IMR-90 (cell line): ENCODE data around the gene ARL14EP. TPM values are rescaled to one million over a fixed set of nuclear protein-coding genes. Genes with fewer than 3 reads are reported as not detected.

Source experiments
- ATAC-seq: fragments of 200-7000 bp; cut with Tn5 transposase; 2 replicates; pipeline ENCODE4 v1.9.1; 2020; ENCODE audit warnings: low read depth, mild to moderate bottlenecking, moderate library complexity
- BruUV-seq: library from RNA; stranded (reverse); fragments of 400-500 nt; replicated peaks from 2 replicates; lab custom pipeline; 2021; lab: Mats Ljungman, UMichigan
- CTCF ChIA-PET: fragments of 300-600 bp; formaldehyde crosslinking; extraction: SDS; loops from one replicate; lab custom pipeline; 2021; ENCODE audit warnings: antibody characterized with exemption; lab: Yijun Ruan, JAX
- POLR2A ChIA-PET: fragments of 300-600 bp; sonication (Branson Sonifier 250); formaldehyde crosslinking; loops from one replicate; lab custom pipeline; 2022; ENCODE audit warnings: antibody characterized with exemption; ENCODE audit not compliant: unreplicated experiment; lab: Charles Lee
- DNase-seq: peaks from one replicate; pipeline ENCODE4 v3.0.0; 2013
- H2AFZ ChIP-seq: replicated peaks from 2 replicates; pipeline ENCODE3; 2013; ENCODE audit warnings: low read length, mild to moderate bottlenecking; ENCODE audit not compliant: poor library complexity
- H2AK5ac ChIP-seq: 2 replicates; pipeline ENCODE4 v1.6.1; 2013; ENCODE audit warnings: low read depth, low read length, inconsistent platforms
- H2AK9ac ChIP-seq: replicated peaks from 2 replicates; pipeline ENCODE3; 2013; ENCODE audit warnings: mild to moderate bottlenecking, low read depth, low read length, moderate library complexity; ENCODE audit not compliant: poor library complexity
- H2BK120ac ChIP-seq: 2 replicates; pipeline ENCODE4 v1.6.1; 2013; ENCODE audit warnings: low read depth, low read length, inconsistent platforms
- H2BK15ac ChIP-seq: 3 replicates; pipeline ENCODE4 v1.6.1; 2013; ENCODE audit warnings: low read depth, low read length, inconsistent platforms
- H2BK20ac ChIP-seq: 2 replicates; pipeline ENCODE4 v1.6.1; 2013; ENCODE audit warnings: low read depth, mild to moderate bottlenecking, inconsistent platforms, low read length, moderate library complexity
- H2BK5ac ChIP-seq: 2 replicates; pipeline ENCODE4 v1.6.1; 2013; ENCODE audit warnings: mild to moderate bottlenecking, low read depth, low read length, inconsistent platforms; ENCODE audit not compliant: poor library complexity, severe bottlenecking
- H3K14ac ChIP-seq: replicated peaks from 2 replicates; pipeline ENCODE4 v1.6.1; 2013; ENCODE audit warnings: low read depth, low read length, inconsistent platforms
- H3K18ac ChIP-seq: 2 replicates; pipeline ENCODE4 v1.6.1; 2013; ENCODE audit warnings: low read depth, low read length, control low read depth
- H3K23ac ChIP-seq: 2 replicates; pipeline ENCODE4 v1.6.1; 2013; ENCODE audit warnings: low read depth, low read length, inconsistent platforms
- H3K27ac ChIP-seq: 2 replicates; pipeline ENCODE4 v1.5.1; 2013; ENCODE audit warnings: mild to moderate bottlenecking, control low read depth, low read length; ENCODE audit not compliant: insufficient read depth
- H3K27me3 ChIP-seq: 2 replicates; pipeline ENCODE4 v1.6.1; 2013; ENCODE audit warnings: low read length; ENCODE audit not compliant: control insufficient read depth, insufficient read depth
- H3K36me3 ChIP-seq: 2 replicates; pipeline ENCODE4 v1.6.1; 2013; ENCODE audit warnings: low read length, mixed read lengths; ENCODE audit not compliant: control insufficient read depth, insufficient read depth
- H3K4ac ChIP-seq: 2 replicates; pipeline ENCODE4 v1.6.1; 2013; ENCODE audit warnings: low read depth, low read length, inconsistent platforms
- H3K4me1 ChIP-seq: 2 replicates; pipeline ENCODE4 v1.6.1; 2013; ENCODE audit warnings: low read length, mixed read lengths; ENCODE audit not compliant: control insufficient read depth, insufficient read depth
- H3K4me2 ChIP-seq: 2 replicates; pipeline ENCODE4 v1.6.1; 2013; ENCODE audit warnings: low read depth, mild to moderate bottlenecking, control low read depth, low read length, moderate library complexity
- H3K4me3 ChIP-seq: 2 replicates; pipeline ENCODE4 v1.5.1; 2013; ENCODE audit warnings: low read depth, mild to moderate bottlenecking, control low read depth, low read length, moderate library complexity; ENCODE audit not compliant: insufficient read depth
- H3K56ac ChIP-seq: 2 replicates; pipeline ENCODE4 v1.6.1; 2013; ENCODE audit warnings: low read length, inconsistent platforms; ENCODE audit not compliant: insufficient read depth; ENCODE audit errors: extremely low read depth
- H3K79me1 ChIP-seq, 2 experiments: 2 replicates each; pipeline ENCODE4 v1.6.1; 2013; ENCODE audit warnings: low read length in 2 of 2, inconsistent platforms in 1 of 2, low read depth in 1 of 2
- H3K9ac ChIP-seq: 2 replicates; pipeline ENCODE4 v1.6.1; 2013; ENCODE audit warnings: low read depth, low read length, control low read depth
- H3K9me1 ChIP-seq: 2 replicates; pipeline ENCODE4 v1.6.1; 2013; ENCODE audit warnings: low read length, inconsistent platforms; ENCODE audit not compliant: insufficient read depth
- H3K9me3 ChIP-seq: 2 replicates; pipeline ENCODE4 v1.6.1; 2013; ENCODE audit warnings: low read length; ENCODE audit not compliant: control insufficient read depth, insufficient read depth
- H4K20me1 ChIP-seq: 2 replicates; pipeline ENCODE4 v1.6.1; 2013; ENCODE audit warnings: low read length, inconsistent platforms; ENCODE audit not compliant: insufficient read depth
- H4K5ac ChIP-seq: 2 replicates; pipeline ENCODE4 v1.6.1; 2013; ENCODE audit warnings: mild to moderate bottlenecking, low read depth, low read length, control low read depth
- H4K8ac ChIP-seq, 2 experiments: 2 replicates each; pipeline ENCODE4 v1.6.1; 2013; ENCODE audit warnings: low read depth in 2 of 2, low read length in 2 of 2, control low read depth in 1 of 2, inconsistent platforms in 1 of 2
- H4K91ac ChIP-seq: 2 replicates; pipeline ENCODE4 v1.6.1; 2013; ENCODE audit warnings: low read depth, low read length, inconsistent platforms; ENCODE audit not compliant: insufficient read depth
- BHLHE40 ChIP-seq: fragments of 150-350 bp; IDR thresholded peaks from 2 replicates; pipeline ENCODE4 v1.6.1; 2016; ENCODE audit warnings: mild to moderate bottlenecking, low read depth, low read length
- CEBPB ChIP-seq: IDR thresholded peaks from 2 replicates; pipeline ENCODE4 v1.6.1; 2012; ENCODE audit warnings: low read depth, low read length, improper control_type of control experiment
- CHD1 ChIP-seq: IDR thresholded peaks from 2 replicates; pipeline ENCODE4 v1.6.1; 2012; ENCODE audit warnings: low read depth, low read length, improper control_type of control experiment
- CTCF ChIP-seq: conservative IDR thresholded peaks from 2 replicates; pipeline ENCODE4 v1.5.1; 2012; ENCODE audit warnings: mild to moderate bottlenecking, low read depth, low read length, improper control_type of control experiment
- FOS ChIP-seq: fragments of 150-350 bp; IDR thresholded peaks from 2 replicates; pipeline ENCODE4 v1.6.1; 2016; ENCODE audit warnings: low read depth, low read length
- MAFK ChIP-seq: IDR thresholded peaks from 2 replicates; pipeline ENCODE4 v1.6.1; 2012; ENCODE audit warnings: low read depth, low read length, improper control_type of control experiment
- MAZ ChIP-seq: IDR thresholded peaks from 2 replicates; pipeline ENCODE4 v1.6.1; 2012; ENCODE audit warnings: low read depth, mild to moderate bottlenecking, low read length, improper control_type of control experiment, moderate library complexity, borderline replicate concordance
- MXI1 ChIP-seq: IDR thresholded peaks from 2 replicates; pipeline ENCODE4 v1.6.1; 2012; ENCODE audit warnings: low read depth, mild to moderate bottlenecking, low read length, moderate library complexity, borderline replicate concordance
- NFE2L2 ChIP-seq: fragments of 150-350 bp; IDR thresholded peaks from 2 replicates; pipeline ENCODE4 v1.6.1; 2016; ENCODE audit warnings: low read depth, mild to moderate bottlenecking, low read length
- POLR2A ChIP-seq: IDR thresholded peaks from 2 replicates; pipeline ENCODE4 v1.6.1; 2012; ENCODE audit warnings: mild to moderate bottlenecking, low read depth, low read length
- RAD21 ChIP-seq: IDR thresholded peaks from 2 replicates; pipeline ENCODE4 v1.6.1; 2012; ENCODE audit warnings: low read length, improper control_type of control experiment
- RCOR1 ChIP-seq: IDR thresholded peaks from 2 replicates; pipeline ENCODE4 v1.6.1; 2012; ENCODE audit warnings: mild to moderate bottlenecking, low read length, improper control_type of control experiment; ENCODE audit not compliant: insufficient replicate concordance
- RFX5 ChIP-seq: IDR thresholded peaks from 2 replicates; pipeline ENCODE4 v1.8.0; 2012; ENCODE audit warnings: low read depth, mild to moderate bottlenecking, low read length, moderate library complexity
- SMC3 ChIP-seq: fragments of 150-350 bp; IDR thresholded peaks from 2 replicates; pipeline ENCODE4 v1.6.1; 2016; ENCODE audit warnings: low read depth, mild to moderate bottlenecking, antibody characterized with exemption, low read length, moderate library complexity
- USF2 ChIP-seq: fragments of 150-350 bp; IDR thresholded peaks from 2 replicates; pipeline ENCODE4 v1.6.1; 2017; ENCODE audit warnings: mild to moderate bottlenecking, antibody characterized with exemption, low read length, low read depth
- WGBS, 2 experiments: methylation state at CpG; one replicate each; pipeline versions ENCODE4 v1.1.5 to v1.1.7; 2013; ENCODE audit warnings: missing lambda C conversion rate in 2 of 2; ENCODE audit not compliant: insufficient read length in 1 of 2; ENCODE audit errors: extremely low coverage in 2 of 2; 5-methylcytosine and 5-hydroxymethylcytosine counted together
- dilution Hi-C: fragments of 300-500 bp; cut with HindIII; formaldehyde crosslinking; loops from one replicate; pipeline ENCODE4 v1.14.3; 2018; ENCODE audit warnings: low sequenced_read_pairs; ENCODE audit not compliant: unreplicated experiment
- in situ Hi-C: fragments of 300-500 bp; cut with MboI; formaldehyde crosslinking; loops from 3 replicates; pipeline ENCODE4 v1.14.3; 2019; ENCODE audit warnings: low sequenced_read_pairs, inconsistent platforms, mixed read lengths
- intact Hi-C: fragments of 100-400 bp; cut with micrococcal nuclease; formaldehyde crosslinking; loops from 2 replicates; pipeline ENCODE4 v1.10.0; 2022
- polyA plus RNA-seq, 3 experiments: library from polyadenylated mRNA; depleted of rRNA; stranded (reverse); fragments of >200 nt; gene quantifications; 2 replicates each; pipeline ENCODE4 v1.2.3, GENCODE V29; 2012; ENCODE audit warnings: low replicate concordance in 1 of 3
- total RNA-seq: library from RNA; depleted of rRNA; stranded (reverse); fragments of >200 nt; gene quantifications from 2 replicates; pipeline ENCODE4 v1.2.3, GENCODE V29; 2012
- TF ChIP-seq, protein P1 (sequence below): fragments of 150-350 bp; IDR thresholded peaks from 2 replicates; pipeline ENCODE4 v1.6.1; 2016; ENCODE audit warnings: low read depth, mild to moderate bottlenecking, low read length, moderate library complexity, borderline replicate concordance

Gene ARL14EP
- total and polyA plus RNA-seq, 2 of the 4 experiments (the other 2 are of a cell fraction) = 13.8 to 15.7 TPM

GRCh38 chr11:30357872-30358271, 35.0 kb downstream of the ARL14EP start:
- H3K23ac ChIP-seq = no peak overlapping the region
- in situ Hi-C loops = no loop called here
- H2BK5ac ChIP-seq = no peak overlapping the region
- H3K4ac ChIP-seq = no peak overlapping the region
- no peak overlapping the region for H3K4me3 ChIP-seq
- DNase-seq = no peak
- ChIA-PET POLR2A (interaction anchor here (0.7 kb wide), 1 partner anchor 35 kb away, joined by 6 read pairs; the partner anchor contains the start of gene ARL14EP), CTCF (no interaction called here)
- no peak overlapping the region for H3K27ac ChIP-seq
- no peak overlapping the region for H2BK20ac ChIP-seq
- no peak overlapping the region for H2BK120ac ChIP-seq
- no peak overlapping the region for H4K91ac ChIP-seq
- H3K9ac ChIP-seq = no peak overlapping the region
- no peaks in the 10 kb centered on the region for H3K9me1 ChIP-seq
- no peak overlapping the region for H2BK15ac ChIP-seq
- dilution Hi-C loops = no loop called here
- H3K27me3 ChIP-seq = no peaks in the 10 kb centered on the region; the same call in none of the 2 replicates
- intact Hi-C loops = no loop called here
- no peak overlapping the region for H2AK9ac ChIP-seq
- H3K36me3 ChIP-seq = no peaks in the 10 kb centered on the region
- TF ChIP-seq RAD21 (no peak), CTCF (no peak), BHLHE40 (no peak), CHD1 (no peak), MAZ (no peak), RFX5 (no peak), CEBPB (no peak), NFE2L2 (no peak), FOS (no peak), MXI1 (no peak), MAFK (no peak), USF2 (no peak), RCOR1 (no peak), SMC3 (no peak), POLR2A (no peak)
- TF ChIP-seq, protein P1, sequence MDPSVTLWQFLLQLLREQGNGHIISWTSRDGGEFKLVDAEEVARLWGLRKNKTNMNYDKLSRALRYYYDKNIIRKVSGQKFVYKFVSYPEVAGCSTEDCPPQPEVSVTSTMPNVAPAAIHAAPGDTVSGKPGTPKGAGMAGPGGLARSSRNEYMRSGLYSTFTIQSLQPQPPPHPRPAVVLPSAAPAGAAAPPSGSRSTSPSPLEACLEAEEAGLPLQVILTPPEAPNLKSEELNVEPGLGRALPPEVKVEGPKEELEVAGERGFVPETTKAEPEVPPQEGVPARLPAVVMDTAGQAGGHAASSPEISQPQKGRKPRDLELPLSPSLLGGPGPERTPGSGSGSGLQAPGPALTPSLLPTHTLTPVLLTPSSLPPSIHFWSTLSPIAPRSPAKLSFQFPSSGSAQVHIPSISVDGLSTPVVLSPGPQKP = no peak
- no TSS peak for BruUV-seq
- H2AK5ac ChIP-seq = no peak overlapping the region
- no peaks in the 10 kb centered on the region for H3K79me1 ChIP-seq
- no peak overlapping the region for H4K5ac ChIP-seq
- H2AFZ ChIP-seq = no peak overlapping the region
- H3K4me2 ChIP-seq = no peak overlapping the region
- no peak overlapping the region for H3K18ac ChIP-seq
- no peaks in the 10 kb centered on the region for H3K4me1 ChIP-seq
- H3K14ac ChIP-seq = no peak overlapping the region
- H3K9me3 ChIP-seq = no peaks in the 10 kb centered on the region
- H4K20me1 ChIP-seq = no peaks in the 10 kb centered on the region
- no peak overlapping the region for H3K56ac ChIP-seq
- H4K8ac ChIP-seq = no peak overlapping the region
- WGBS, 2 experiments = no CpG with 5 or more reads among the region's 1 CpG
- ATAC-seq = no peak
